Mammary epithelial cell (primary cell): ENCODE measurements around the gene NOPCHAP1.

ENCODE experiments used
- CTCF ChIP-seq, 2 donors: IDR thresholded peaks in 1 of 2; conservative IDR thresholded peaks in 1 of 2; 2 replicates each; pipeline ENCODE4 v1.5.1; 2011 to 2012; ENCODE audit warnings: inconsistent platforms in 2 of 2, low read length in 2 of 2, mild to moderate bottlenecking in 2 of 2, control low read depth in 1 of 2, low read depth in 1 of 2; ENCODE audit not compliant: insufficient read depth in 1 of 2; ENCODE audit errors: extremely low read depth in 1 of 2
- EZH2 ChIP-seq: IDR thresholded peaks from 2 replicates; pipeline ENCODE4 v1.6.1; 2012; ENCODE audit warnings: low read length, inconsistent platforms, borderline replicate concordance

- TF ChIP-seq EZH2 = no peak
- TF ChIP-seq CTCF (conservative IDR thresholded peaks at IDR 0.05 in 1 of 2, IDR thresholded peaks at IDR 0.05 in 1 of 2; ENCODE audit: extremely low read depth in 1 of 2, insufficient read depth in 1 of 2, low read depth in 1 of 2, low read length in 2 of 2) = no peak
Observed at GRCh38 chr12:104942075-104942474, 44.0 kb upstream of the NOPCHAP1 start.
